Mammary epithelial cell (primary cell): Measurements from ENCODE around the gene PLEKHG5.

Experiments
- EZH2 ChIP-seq: IDR thresholded peaks from 2 replicates; pipeline ENCODE4 v1.6.1; 2012; ENCODE audit warnings: low read length, inconsistent platforms, borderline replicate concordance
- TF ChIP-seq, protein P1 (sequence below), 2 donors: IDR thresholded peaks in 1 of 2; conservative IDR thresholded peaks in 1 of 2; 2 replicates each; pipeline ENCODE4 v1.5.1; 2011 to 2012; ENCODE audit warnings: inconsistent platforms in 2 of 2, low read length in 2 of 2, mild to moderate bottlenecking in 2 of 2, control low read depth in 1 of 2, low read depth in 1 of 2; ENCODE audit not compliant: insufficient read depth in 1 of 2; ENCODE audit errors: extremely low read depth in 1 of 2

DNA sequence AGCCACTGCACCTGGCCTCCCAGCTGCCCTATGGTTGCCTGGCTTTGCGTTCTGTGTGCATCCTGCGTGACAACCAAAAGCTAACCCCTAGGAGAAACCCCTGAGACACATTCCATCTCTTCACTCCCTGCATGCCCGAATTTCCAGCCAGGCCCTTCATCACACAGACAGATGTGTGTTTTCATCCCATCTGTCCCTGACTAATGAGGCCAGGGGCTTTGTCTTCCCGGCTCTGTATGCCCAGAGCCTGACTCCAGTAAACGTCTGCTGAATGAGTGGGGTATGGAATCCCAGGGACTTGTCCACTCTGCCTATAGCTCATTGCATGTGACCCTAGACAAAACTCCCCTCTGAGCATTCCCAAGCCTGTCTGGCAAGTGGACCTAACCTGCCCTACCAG is 57.3 kb downstream of the PLEKHG5 start:
- TF ChIP-seq, protein P1, sequence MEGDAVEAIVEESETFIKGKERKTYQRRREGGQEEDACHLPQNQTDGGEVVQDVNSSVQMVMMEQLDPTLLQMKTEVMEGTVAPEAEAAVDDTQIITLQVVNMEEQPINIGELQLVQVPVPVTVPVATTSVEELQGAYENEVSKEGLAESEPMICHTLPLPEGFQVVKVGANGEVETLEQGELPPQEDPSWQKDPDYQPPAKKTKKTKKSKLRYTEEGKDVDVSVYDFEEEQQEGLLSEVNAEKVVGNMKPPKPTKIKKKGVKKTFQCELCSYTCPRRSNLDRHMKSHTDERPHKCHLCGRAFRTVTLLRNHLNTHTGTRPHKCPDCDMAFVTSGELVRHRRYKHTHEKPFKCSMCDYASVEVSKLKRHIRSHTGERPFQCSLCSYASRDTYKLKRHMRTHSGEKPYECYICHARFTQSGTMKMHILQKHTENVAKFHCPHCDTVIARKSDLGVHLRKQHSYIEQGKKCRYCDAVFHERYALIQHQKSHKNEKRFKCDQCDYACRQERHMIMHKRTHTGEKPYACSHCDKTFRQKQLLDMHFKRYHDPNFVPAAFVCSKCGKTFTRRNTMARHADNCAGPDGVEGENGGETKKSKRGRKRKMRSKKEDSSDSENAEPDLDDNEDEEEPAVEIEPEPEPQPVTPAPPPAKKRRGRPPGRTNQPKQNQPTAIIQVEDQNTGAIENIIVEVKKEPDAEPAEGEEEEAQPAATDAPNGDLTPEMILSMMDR (conservative IDR thresholded peaks at IDR 0.05 in 1 of 2, IDR thresholded peaks at IDR 0.05 in 1 of 2; ENCODE audit: extremely low read depth in 1 of 2, insufficient read depth in 1 of 2, low read depth in 1 of 2, low read length in 2 of 2), result no peak
- TF ChIP-seq EZH2, result no peak
